Measurements from ENCODE around the gene ZBTB38. TPM values are rescaled to one million over a fixed set of nuclear protein-coding genes. Genes with fewer than 3 reads are reported as not detected.

ZBTB38 gene
- total RNA-seq, 1 donor from 2014 or later, result 14.5 TPM

- H3K36me3 Mint-ChIP-seq (ENCODE audit: low read depth), result no peaks in the 10 kb centered on the region
- H3K27ac Mint-ChIP-seq, result no peak overlapping the region
- DNase-seq, result peak; percentile 52
- H3K4me1 Mint-ChIP-seq, result peaks cover 9% of the 10 kb centered on the region
- H3K9me3 Mint-ChIP-seq, result peaks cover 5% of the 10 kb centered on the region
- peaks cover 17% of the 10 kb centered on the region for H3K27me3 Mint-ChIP-seq
- no peak overlapping the region for H3K4me3 Mint-ChIP-seq
- intact Hi-C loops (cut with micrococcal nuclease), result no loop called here
Measured at GRCh38 chr3:141391298-141391990, 23.1 kb downstream of the ZBTB38 start.

DNA sequence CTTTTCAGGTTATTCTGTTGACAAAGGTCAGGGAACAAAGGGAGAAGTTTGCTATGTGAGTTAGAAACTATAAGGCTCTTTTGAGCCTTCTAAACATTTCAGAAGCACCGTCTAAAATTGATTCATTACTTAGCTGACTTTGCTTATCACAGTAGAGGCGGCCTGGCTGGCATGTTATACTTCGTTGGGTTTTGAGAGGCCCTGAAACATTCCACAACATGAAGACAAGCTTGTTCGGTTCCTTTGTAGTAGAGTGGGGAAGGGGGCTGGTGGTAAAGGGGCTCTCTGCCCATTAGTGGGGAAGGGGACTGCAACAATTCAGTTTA lies 23.6 kb downstream of the ZBTB38 start:
- no peaks in the 10 kb centered on the region for H3K36me3 Mint-ChIP-seq (ENCODE audit: low read depth)
- peaks cover 12% of the 10 kb centered on the region for H3K27me3 Mint-ChIP-seq
- peaks cover 9% of the 10 kb centered on the region for H3K4me1 Mint-ChIP-seq
- H3K4me3 Mint-ChIP-seq, result no peak overlapping the region
- intact Hi-C loops (cut with micrococcal nuclease), result no loop called here
- DNase-seq, result no peak
- peaks cover 7% of the 10 kb centered on the region for H3K9me3 Mint-ChIP-seq
- no peak overlapping the region for H3K27ac Mint-ChIP-seq

GRCh38 chr3:141392416-141392815 lies 24.1 kb downstream of the ZBTB38 start:
- peaks cover 11% of the 10 kb centered on the region for H3K9me3 Mint-ChIP-seq
- H3K36me3 Mint-ChIP-seq (ENCODE audit: low read depth), result no peaks in the 10 kb centered on the region

DNA sequence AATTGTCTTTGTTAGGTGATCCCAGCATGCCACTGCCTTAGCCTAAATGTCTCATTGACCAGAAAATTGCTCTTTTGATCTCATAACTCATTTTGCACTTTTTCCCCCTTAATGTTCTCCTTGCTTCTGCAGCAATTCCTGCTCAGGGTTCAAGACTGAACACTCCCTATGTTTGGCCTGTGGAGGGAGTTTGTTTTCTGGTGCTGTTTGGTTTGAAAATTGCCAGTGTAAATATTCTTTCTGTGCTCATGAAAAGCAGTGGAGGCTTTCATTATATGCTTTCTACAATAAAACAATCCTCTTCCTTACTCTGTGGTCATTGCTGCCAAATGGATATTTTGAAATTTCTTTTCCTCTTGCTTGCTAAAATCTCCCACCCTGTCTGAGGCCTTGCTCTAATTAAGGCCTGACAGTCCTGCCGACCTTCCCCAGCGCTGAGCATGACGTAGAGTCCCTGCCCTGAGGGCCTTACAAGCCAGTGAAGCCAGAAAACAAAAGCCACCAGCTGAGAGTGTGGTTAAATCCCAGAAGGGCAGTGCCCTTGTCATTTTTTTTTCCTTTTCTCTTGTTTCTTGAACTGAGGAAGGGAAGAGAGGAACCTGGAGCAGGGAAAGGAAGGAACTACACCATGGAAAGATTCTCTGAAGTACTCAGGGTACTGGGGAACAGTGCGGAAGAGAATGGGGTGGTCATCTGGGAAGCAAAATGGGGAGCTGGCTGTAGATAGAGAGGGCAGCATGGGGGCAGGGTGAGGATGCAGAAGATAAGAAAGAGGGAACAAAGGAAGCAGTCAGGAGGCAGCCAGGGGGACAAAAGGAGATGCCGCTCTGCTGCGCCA lies 24.8 kb downstream of the ZBTB38 start:
- peak; percentile 47 for DNase-seq

More at GRCh38 chr3:141392416-141392815, 24.1 kb downstream of the ZBTB38 start:
- H3K4me3 Mint-ChIP-seq, result no peak overlapping the region
- H3K4me1 Mint-ChIP-seq, result peaks cover 9% of the 10 kb centered on the region
- peaks cover 9% of the 10 kb centered on the region for H3K27me3 Mint-ChIP-seq
- peak; percentile 48 for DNase-seq
- intact Hi-C loops (cut with micrococcal nuclease), result no loop called here
- no peak overlapping the region for H3K27ac Mint-ChIP-seq

GRCh38 chr3:141393735-141394076 lies 25.4 kb downstream of the ZBTB38 start:
- Mint-ChIP-seq H3K9me3 (peaks cover 11% of the 10 kb centered on the region), H3K36me3 (ENCODE audit: low read depth) (no peaks in the 10 kb centered on the region), H3K4me1 (peaks cover 7% of the 10 kb centered on the region), H3K27ac (no peak overlapping the region), H3K4me3 (no peak overlapping the region), H3K27me3 (peaks cover 6% of the 10 kb centered on the region)
- no peak for DNase-seq
- intact Hi-C loops (cut with micrococcal nuclease), result no loop called here

More for the DNA sequence above, 24.8 kb downstream of the ZBTB38 start:
- no peaks in the 10 kb centered on the region for H3K36me3 Mint-ChIP-seq (ENCODE audit: low read depth)
- intact Hi-C loops (cut with micrococcal nuclease), result no loop called here
- peaks cover 11% of the 10 kb centered on the region for H3K9me3 Mint-ChIP-seq
- H3K4me1 Mint-ChIP-seq, result peaks cover 9% of the 10 kb centered on the region
- no peak overlapping the region for H3K27ac Mint-ChIP-seq
- H3K27me3 Mint-ChIP-seq, result peaks cover 6% of the 10 kb centered on the region
- H3K4me3 Mint-ChIP-seq, result no peak overlapping the region

DNA sequence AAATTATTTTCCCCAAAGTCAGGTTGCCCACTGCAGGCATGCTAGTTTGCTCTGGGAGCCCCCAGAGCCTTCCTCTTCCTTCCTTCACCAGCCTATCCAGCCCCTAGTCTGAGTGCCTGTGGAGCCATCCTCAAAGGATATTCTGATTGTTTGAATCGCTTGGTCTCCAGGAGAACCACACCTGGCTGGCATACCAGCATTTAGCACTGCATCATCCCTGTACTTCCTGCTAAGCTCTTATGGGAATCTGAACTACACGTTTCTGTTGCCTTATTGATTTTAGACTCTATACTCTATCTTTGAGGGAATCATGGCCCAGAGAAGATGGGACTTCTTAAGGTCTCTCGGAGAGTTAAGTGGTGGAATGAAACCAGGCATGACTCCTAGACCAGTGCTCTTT lies 26.3 kb downstream of the ZBTB38 start:
- no peak for DNase-seq
- Mint-ChIP-seq H3K9me3 (peaks cover 11% of the 10 kb centered on the region), H3K4me1 (peaks cover 7% of the 10 kb centered on the region), H3K27me3 (peaks cover 3% of the 10 kb centered on the region), H3K4me3 (no peak overlapping the region), H3K27ac (no peak overlapping the region), H3K36me3 (ENCODE audit: low read depth) (no peaks in the 10 kb centered on the region)
- intact Hi-C loops (cut with micrococcal nuclease), result no loop called here

DNA sequence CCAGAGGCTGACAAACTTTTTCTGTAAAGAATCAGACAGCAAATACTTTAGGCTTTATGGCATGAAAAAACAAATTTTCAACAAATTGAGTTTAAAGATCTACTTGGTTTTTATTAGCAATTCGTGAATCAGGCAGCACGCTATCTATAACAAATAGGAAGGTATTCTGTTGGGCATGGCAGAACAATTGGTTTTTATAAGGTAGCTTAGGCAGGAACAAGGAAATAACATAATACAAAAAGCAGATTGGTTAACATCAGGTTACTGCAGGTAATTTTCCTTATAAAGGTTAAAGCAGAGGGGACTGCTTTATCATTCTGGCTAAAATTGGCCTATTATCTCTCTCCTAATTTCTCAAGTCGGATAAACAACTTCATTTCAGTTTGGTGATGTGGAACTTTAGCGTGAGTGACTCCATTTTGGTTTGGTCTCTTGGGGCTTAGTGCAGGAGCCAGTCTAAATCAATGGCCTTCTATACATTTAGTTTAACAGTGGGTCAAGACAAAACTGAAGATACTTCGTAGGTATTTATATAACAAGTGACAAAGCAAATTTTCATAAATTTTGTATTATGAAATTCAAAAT lies 26.8 kb downstream of the ZBTB38 start:
- DNase-seq, result no peak
- intact Hi-C loops (cut with micrococcal nuclease), result no loop called here
- H3K4me3 Mint-ChIP-seq, result no peak overlapping the region
- H3K27ac Mint-ChIP-seq, result no peak overlapping the region
- peaks cover 9% of the 10 kb centered on the region for H3K4me1 Mint-ChIP-seq
- H3K9me3 Mint-ChIP-seq, result peaks cover 11% of the 10 kb centered on the region
- H3K27me3 Mint-ChIP-seq, result peaks cover 3% of the 10 kb centered on the region
- no peaks in the 10 kb centered on the region for H3K36me3 Mint-ChIP-seq (ENCODE audit: low read depth)

- Mint-ChIP-seq H3K27ac (no peak overlapping the region), H3K4me3 (no peak overlapping the region), H3K27me3 (peaks cover 3% of the 10 kb centered on the region), H3K9me3 (peaks cover 11% of the 10 kb centered on the region), H3K36me3 (ENCODE audit: low read depth) (no peaks in the 10 kb centered on the region), H3K4me1 (peaks cover 6% of the 10 kb centered on the region)
- intact Hi-C loops (cut with micrococcal nuclease), result no loop called here
- DNase-seq, result no peak
Measured at GRCh38 chr3:141397996-141398395, 29.7 kb downstream of the ZBTB38 start.

GRCh38 chr3:141399200-141399599 lies 30.9 kb downstream of the ZBTB38 start:
- Mint-ChIP-seq H3K4me3 (no peak overlapping the region), H3K36me3 (ENCODE audit: low read depth) (peaks cover 2% of the 10 kb centered on the region), H3K4me1 (peaks cover 13% of the 10 kb centered on the region), H3K27ac (no peak overlapping the region), H3K27me3 (no peaks in the 10 kb centered on the region), H3K9me3 (peaks cover 11% of the 10 kb centered on the region)
- intact Hi-C loops (cut with micrococcal nuclease), result no loop called here
- no peak for DNase-seq

GRCh38 chr3:141400073-141400971 lies 32.0 kb downstream of the ZBTB38 start:
- H3K4me3 Mint-ChIP-seq, result no peak overlapping the region
- H3K9me3 Mint-ChIP-seq, result peaks cover 6% of the 10 kb centered on the region
- H3K4me1 Mint-ChIP-seq, result peaks cover 13% of the 10 kb centered on the region
- H3K27ac Mint-ChIP-seq, result no peak overlapping the region
- peaks cover 10% of the 10 kb centered on the region for H3K36me3 Mint-ChIP-seq (ENCODE audit: low read depth)
- DNase-seq, result no peak
- intact Hi-C loops (cut with micrococcal nuclease), result loop anchor here (5.0 kb wide), 1 partner anchor 42 kb away; no protein-coding TSS in a partner anchor
- no peaks in the 10 kb centered on the region for H3K27me3 Mint-ChIP-seq

DNA sequence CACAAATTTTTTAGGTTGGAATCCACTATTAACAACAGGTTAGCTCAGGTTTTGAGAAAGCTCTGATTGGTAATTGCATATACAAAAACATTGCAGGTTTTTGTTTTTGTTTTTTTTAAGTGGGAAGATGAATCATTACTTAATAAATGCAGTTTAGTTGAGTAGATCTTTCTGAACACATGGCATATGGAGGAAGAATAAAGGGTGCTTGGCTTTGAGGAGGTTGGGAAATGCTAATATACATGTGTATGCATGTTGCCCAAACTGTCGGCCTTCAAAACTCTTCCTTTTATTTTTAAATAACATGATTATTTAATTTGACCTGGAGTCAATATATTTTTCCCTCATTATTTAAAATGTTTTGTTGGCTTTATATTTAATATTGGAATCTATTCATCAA lies 32.8 kb downstream of the ZBTB38 start:
- Mint-ChIP-seq H3K9me3 (peaks cover 6% of the 10 kb centered on the region), H3K27ac (peak overlapping the region; percentile 13), H3K36me3 (ENCODE audit: low read depth) (peaks cover 14% of the 10 kb centered on the region), H3K4me3 (peak overlapping the region; percentile 39), H3K4me1 (peaks cover 13% of the 10 kb centered on the region), H3K27me3 (no peaks in the 10 kb centered on the region)
- DNase-seq, result no peak
- intact Hi-C loops (cut with micrococcal nuclease), result loop anchor here (5.0 kb wide), 1 partner anchor 41 kb away; no protein-coding TSS in a partner anchor

DNA sequence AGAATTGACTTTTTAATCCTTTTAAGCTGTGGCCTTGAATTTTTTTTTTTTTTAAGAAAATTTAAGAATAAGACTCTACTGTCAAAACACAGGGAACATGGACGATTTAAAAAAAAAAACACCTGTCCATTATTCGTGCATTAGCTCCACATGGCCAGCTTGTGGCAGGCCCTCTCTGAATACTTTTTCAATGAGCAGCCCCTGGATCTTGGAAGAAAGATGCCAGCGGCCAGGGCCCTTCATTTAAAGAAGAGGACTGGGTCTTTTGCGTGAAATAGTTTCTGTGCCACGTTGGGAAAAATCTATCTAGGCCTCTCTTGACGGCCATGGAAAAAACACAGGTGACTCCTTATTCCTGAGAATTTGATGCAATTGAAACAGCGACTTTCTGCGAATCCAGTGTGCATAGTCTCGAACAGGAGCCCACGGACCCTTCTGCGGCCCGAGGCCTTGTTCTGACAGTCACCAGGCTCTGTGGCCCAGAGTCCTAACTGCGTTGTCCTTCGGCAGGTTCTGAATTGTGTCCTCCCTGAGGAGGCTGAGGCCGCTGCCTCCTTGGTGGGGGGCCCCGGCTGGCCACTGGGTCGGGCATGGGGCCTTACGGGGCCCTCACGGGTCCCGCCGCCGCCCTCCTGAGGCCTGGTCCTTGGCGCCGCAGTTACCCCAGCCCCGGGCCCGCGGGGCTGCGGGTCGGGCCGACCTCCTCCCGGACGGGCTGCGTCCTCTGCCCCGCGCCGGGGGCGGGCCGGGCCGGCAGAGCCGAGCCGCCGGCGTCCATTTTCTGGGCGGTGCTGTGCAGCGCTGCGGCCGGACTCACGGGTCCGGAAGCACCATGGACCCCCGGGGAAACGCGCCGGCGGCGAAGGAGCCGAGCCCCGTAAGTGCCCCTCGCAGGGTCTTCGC lies 33.5 kb downstream of the ZBTB38 start:
- intact Hi-C loops (cut with micrococcal nuclease), result loop anchor here (5.0 kb wide), 1 partner anchor 40 kb away; no protein-coding TSS in a partner anchor
- peak; percentile 89 for DNase-seq
- Mint-ChIP-seq H3K36me3 (ENCODE audit: low read depth) (peaks cover 20% of the 10 kb centered on the region), H3K4me3 (peak overlapping the region; percentile 70), H3K9me3 (peaks cover 6% of the 10 kb centered on the region), H3K4me1 (peaks cover 13% of the 10 kb centered on the region), H3K27ac (peak overlapping the region; percentile 59), H3K27me3 (no peaks in the 10 kb centered on the region)

All from activated CD4-positive, alpha-beta T cell treated with anti-CD3 and anti-CD28 coated beads, Interleukin-2, amount 10 ng/mL, durations not matched to agents 24 days and 14 days (primary cell).